Measurements from ENCODE around the gene PHF5A. TPM values are rescaled to one million over a fixed set of nuclear protein-coding genes. Genes with fewer than 3 reads are reported as not detected.

The PHF5A gene
- polyA plus RNA-seq, 1 experiment = 44.3 TPM

GRCh38 chr22:41513391-41513790 is 44.9 kb upstream of the PHF5A start:
- POLR2A ChIA-PET = no interaction called here
- no peak overlapping the region for H3K4me3 ChIP-seq (ENCODE audit: low read depth, low read length)
- H3K27me3 ChIP-seq (ENCODE audit: control insufficient read depth, insufficient read depth, low read length) = no peaks in the 10 kb centered on the region
- peaks cover 15% of the 10 kb centered on the region for H3K36me3 ChIP-seq (ENCODE audit: control insufficient read depth, insufficient read depth, low read length)
- TF ChIP-seq, protein P1, sequence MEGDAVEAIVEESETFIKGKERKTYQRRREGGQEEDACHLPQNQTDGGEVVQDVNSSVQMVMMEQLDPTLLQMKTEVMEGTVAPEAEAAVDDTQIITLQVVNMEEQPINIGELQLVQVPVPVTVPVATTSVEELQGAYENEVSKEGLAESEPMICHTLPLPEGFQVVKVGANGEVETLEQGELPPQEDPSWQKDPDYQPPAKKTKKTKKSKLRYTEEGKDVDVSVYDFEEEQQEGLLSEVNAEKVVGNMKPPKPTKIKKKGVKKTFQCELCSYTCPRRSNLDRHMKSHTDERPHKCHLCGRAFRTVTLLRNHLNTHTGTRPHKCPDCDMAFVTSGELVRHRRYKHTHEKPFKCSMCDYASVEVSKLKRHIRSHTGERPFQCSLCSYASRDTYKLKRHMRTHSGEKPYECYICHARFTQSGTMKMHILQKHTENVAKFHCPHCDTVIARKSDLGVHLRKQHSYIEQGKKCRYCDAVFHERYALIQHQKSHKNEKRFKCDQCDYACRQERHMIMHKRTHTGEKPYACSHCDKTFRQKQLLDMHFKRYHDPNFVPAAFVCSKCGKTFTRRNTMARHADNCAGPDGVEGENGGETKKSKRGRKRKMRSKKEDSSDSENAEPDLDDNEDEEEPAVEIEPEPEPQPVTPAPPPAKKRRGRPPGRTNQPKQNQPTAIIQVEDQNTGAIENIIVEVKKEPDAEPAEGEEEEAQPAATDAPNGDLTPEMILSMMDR (IDR thresholded peaks at IDR 0.05; ENCODE audit: insufficient read depth, low read depth, low read length) = no peak
- CTCF ChIA-PET = interaction anchor here (0.5 to 10.9 kb wide), 4 partner anchors 14 to 590 kb away, joined by 3 to 170 read pairs (median 3); no protein-coding TSS in a partner anchor
- no peak for DNase-seq (ENCODE audit: low read depth)

DNA sequence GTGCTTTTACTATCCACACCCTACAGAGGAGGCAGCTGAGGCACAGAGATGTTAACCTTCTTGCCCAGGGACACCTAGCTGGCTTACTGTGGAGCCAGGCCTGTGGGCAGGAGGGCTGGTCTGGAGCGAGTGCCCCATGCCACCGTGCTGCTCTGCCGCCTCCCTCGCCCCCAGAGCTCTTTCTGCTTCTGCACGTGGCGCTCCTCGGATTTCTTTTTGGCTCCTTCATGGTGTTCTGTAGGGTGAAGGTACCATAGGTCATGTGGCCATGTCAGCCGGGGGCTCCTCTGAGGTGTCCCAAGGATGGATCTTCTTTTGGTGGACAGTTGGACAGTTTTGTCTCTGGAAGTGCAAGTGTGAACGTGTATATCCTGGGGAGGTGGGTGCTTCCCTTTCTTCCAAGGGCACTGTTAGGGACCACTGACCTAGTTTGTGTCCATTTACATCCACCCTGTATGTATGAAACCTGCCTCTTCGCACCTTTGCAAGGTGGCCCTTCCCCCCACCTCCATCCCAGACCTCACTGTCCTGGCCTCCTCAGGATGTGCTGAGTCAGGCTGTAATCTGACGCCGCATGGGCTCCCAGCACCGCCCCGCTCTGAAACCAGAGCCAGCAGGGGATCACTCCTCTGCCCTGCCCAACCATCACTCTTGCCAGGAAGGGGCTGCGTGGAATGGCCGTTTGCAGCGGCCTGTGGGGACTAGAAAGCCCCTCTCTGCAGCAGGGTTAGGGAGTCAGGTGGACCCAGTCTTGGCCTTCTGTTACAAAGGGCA is 44.1 kb upstream of the PHF5A start:
- Histone ChIP-seq H3K4me3 (ENCODE audit: low read depth, low read length) (no peak overlapping the region), H3K36me3 (ENCODE audit: control insufficient read depth, insufficient read depth, low read length) (peaks cover 15% of the 10 kb centered on the region), H3K27me3 (ENCODE audit: control insufficient read depth, insufficient read depth, low read length) (no peaks in the 10 kb centered on the region)
- TF ChIP-seq, protein P1 (IDR thresholded peaks at IDR 0.05; ENCODE audit: insufficient read depth, low read depth, low read length) = no peak
- DNase-seq (ENCODE audit: low read depth) = no peak
- POLR2A ChIA-PET = no interaction called here
- CTCF ChIA-PET = interaction anchor here (0.5 to 10.9 kb wide), 5 partner anchors 10 to 589 kb away, joined by 3 to 170 read pairs (median 3); no protein-coding TSS in a partner anchor

DNA sequence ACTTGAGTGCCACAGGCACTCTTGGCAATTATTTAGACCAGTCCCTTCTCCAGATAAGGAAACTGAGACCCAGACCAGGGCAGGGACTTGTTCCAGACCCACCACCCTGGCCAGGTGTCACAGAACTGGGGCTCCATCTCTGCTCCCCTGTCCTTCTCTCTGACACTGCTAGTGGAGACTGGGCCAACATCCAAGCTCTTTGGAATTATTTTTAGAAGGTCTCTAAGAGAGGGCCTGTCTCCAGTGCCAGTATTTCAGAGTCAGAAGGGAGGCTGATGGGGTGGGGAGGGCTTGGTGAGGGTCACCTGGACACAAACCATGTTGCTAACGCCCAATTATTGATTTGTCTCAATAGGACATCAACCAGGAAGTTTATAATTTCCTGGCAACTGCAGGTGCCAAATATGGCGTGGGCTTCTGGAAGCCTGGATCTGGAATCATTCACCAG is 43.1 kb upstream of the PHF5A start:
- no peaks in the 10 kb centered on the region for H3K27me3 ChIP-seq (ENCODE audit: control insufficient read depth, insufficient read depth, low read length)
- no peak for DNase-seq (ENCODE audit: low read depth)
- no peak overlapping the region for H3K4me3 ChIP-seq (ENCODE audit: low read depth, low read length)
- CTCF ChIA-PET = interaction anchor here (0.9 to 10.9 kb wide), 3 partner anchors 9 to 110 kb away, joined by 3 to 170 read pairs (median 3); no protein-coding TSS in a partner anchor
- H3K36me3 ChIP-seq (ENCODE audit: control insufficient read depth, insufficient read depth, low read length) = peaks cover 11% of the 10 kb centered on the region
- POLR2A ChIA-PET = no interaction called here
- TF ChIP-seq, protein P1 (IDR thresholded peaks at IDR 0.05; ENCODE audit: insufficient read depth, low read depth, low read length) = no peak

DNA sequence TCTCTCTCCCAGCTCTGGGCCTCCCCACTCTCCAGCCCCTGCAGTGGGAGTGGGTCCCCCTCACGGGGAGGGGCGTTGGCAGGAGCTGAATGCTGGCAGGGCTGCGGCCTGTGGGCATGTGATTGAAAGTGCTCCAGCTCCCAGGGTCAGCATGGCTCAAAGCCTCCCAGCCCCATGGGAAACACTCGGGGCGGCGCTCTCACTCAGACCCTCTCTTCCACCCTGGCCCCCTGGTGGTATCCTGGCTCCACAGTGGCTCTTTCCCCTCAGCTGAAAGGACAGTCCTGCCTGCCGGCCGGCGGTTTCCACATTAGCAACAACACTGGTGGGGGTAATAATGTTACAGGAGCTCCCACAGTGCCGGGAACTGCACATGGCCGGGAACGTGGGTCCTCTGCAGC is 40.3 kb upstream of the PHF5A start:
- DNase-seq (ENCODE audit: low read depth) = no peak
- POLR2A ChIA-PET = no interaction called here
- H3K4me3 ChIP-seq (ENCODE audit: low read depth, low read length) = no peak overlapping the region
- no peaks in the 10 kb centered on the region for H3K27me3 ChIP-seq (ENCODE audit: control insufficient read depth, insufficient read depth, low read length)
- H3K36me3 ChIP-seq (ENCODE audit: control insufficient read depth, insufficient read depth, low read length) = peaks cover 1% of the 10 kb centered on the region
- CTCF ChIA-PET = interaction anchor here (0.7 to 0.9 kb wide), 3 partner anchors 8 to 105 kb away, joined by 3 to 4 read pairs (median 3); no protein-coding TSS in a partner anchor
- TF ChIP-seq, protein P1 (IDR thresholded peaks at IDR 0.05; ENCODE audit: insufficient read depth, low read depth, low read length) = no peak

- CTCF ChIA-PET = interaction anchor here (2.7 to 4.1 kb wide), 2 partner anchors 11 to 104 kb away, joined by 11 to 18 read pairs; no protein-coding TSS in a partner anchor
- DNase-seq (ENCODE audit: low read depth) = no peak
- peaks cover 1% of the 10 kb centered on the region for H3K36me3 ChIP-seq (ENCODE audit: control insufficient read depth, insufficient read depth, low read length)
- H3K4me3 ChIP-seq (ENCODE audit: low read depth, low read length) = no peak overlapping the region
- POLR2A ChIA-PET = no interaction called here
- no peaks in the 10 kb centered on the region for H3K27me3 ChIP-seq (ENCODE audit: control insufficient read depth, insufficient read depth, low read length)
- TF ChIP-seq, protein P1 (IDR thresholded peaks at IDR 0.05; ENCODE audit: insufficient read depth, low read depth, low read length) = no peak
These were observed 39.0 kb upstream of the PHF5A start for GRCh38 chr22:41507330-41508063.

Measured in BJ (cell line).